HEK293T (cell line): ENCODE results near the gene FXYD7.

Source experiments
- CTCF ChIA-PET: fragments of 350-600 bp; formaldehyde crosslinking; extraction: SDS; loops from one replicate; lab custom pipeline; 2021; ENCODE audit warnings: antibody characterized with exemption, inconsistent platforms; lab: Yijun Ruan, JAX
- POLR2A ChIA-PET: fragments of 350-600 bp; formaldehyde crosslinking; extraction: SDS; loops from one replicate; lab custom pipeline; 2020; ENCODE audit warnings: antibody characterized with exemption, inconsistent platforms; lab: Yijun Ruan, JAX
- DNase-seq: peaks from one replicate; pipeline ENCODE4 v3.0.0; 2012; ENCODE audit warnings: mixed read lengths; ENCODE audit errors: extremely low spot score
- ARNT ChIP-seq: fragments of 450-650 bp; IDR thresholded peaks from 2 replicates; pipeline ENCODE4 v1.6.1; 2017; ENCODE audit warnings: mild to moderate bottlenecking
- BHLHE40 ChIP-seq: fragments of 450-650 bp; IDR thresholded peaks from 2 replicates; pipeline ENCODE4 v1.6.1; 2016; ENCODE audit warnings: mild to moderate bottlenecking, moderate library complexity, borderline replicate concordance
- CTBP1 ChIP-seq: fragments of 450-650 bp; IDR thresholded peaks from 2 replicates; pipeline ENCODE4 v1.6.1; 2016; ENCODE audit warnings: borderline replicate concordance
- ELF4 ChIP-seq: fragments of 450-650 bp; IDR thresholded peaks from 2 replicates; pipeline ENCODE4 v1.6.1; 2017; ENCODE audit warnings: antibody characterized with exemption
- FOXA1 ChIP-seq: fragments of 450-650 bp; IDR thresholded peaks from 2 replicates; pipeline ENCODE4 v1.6.1; 2016; ENCODE audit warnings: mild to moderate bottlenecking
- FOXK2 ChIP-seq: fragments of 450-650 bp; IDR thresholded peaks from 2 replicates; pipeline ENCODE4 v1.6.1; 2016; ENCODE audit warnings: mild to moderate bottlenecking
- FOXM1 ChIP-seq: fragments of 450-650 bp; IDR thresholded peaks from 2 replicates; pipeline ENCODE4 v1.6.1; 2017; ENCODE audit warnings: mild to moderate bottlenecking, borderline replicate concordance
- HDGF ChIP-seq: fragments of 450-650 bp; IDR thresholded peaks from 2 replicates; pipeline ENCODE4 v1.6.1; 2017; ENCODE audit warnings: antibody characterized with exemption, borderline replicate concordance
- L3MBTL2 ChIP-seq: fragments of 450-650 bp; conservative IDR thresholded peaks from 2 replicates; pipeline ENCODE4 v1.6.1; 2016; ENCODE audit warnings: mild to moderate bottlenecking
- LEF1 ChIP-seq: fragments of 450-650 bp; IDR thresholded peaks from 2 replicates; pipeline ENCODE4 v1.6.1; 2017; ENCODE audit warnings: mild to moderate bottlenecking, borderline replicate concordance
- NFRKB ChIP-seq: fragments of 450-650 bp; IDR thresholded peaks from 2 replicates; pipeline ENCODE4 v1.6.1; 2016; ENCODE audit warnings: mild to moderate bottlenecking, moderate library complexity
- PKNOX1 ChIP-seq: fragments of 450-650 bp; IDR thresholded peaks from 2 replicates; pipeline ENCODE4 v1.6.1; 2016
- SP1 ChIP-seq: fragments of 450-650 bp; IDR thresholded peaks from 2 replicates; pipeline ENCODE4 v1.6.1; 2017
- SUZ12 ChIP-seq: fragments of 450-650 bp; IDR thresholded peaks from 2 replicates; pipeline ENCODE4 v1.6.1; 2016; ENCODE audit warnings: mild to moderate bottlenecking
- TARDBP ChIP-seq: fragments of 450-650 bp; IDR thresholded peaks from 2 replicates; pipeline ENCODE4 v1.6.1; 2016
- ZNF384 ChIP-seq: fragments of 450-650 bp; IDR thresholded peaks from 2 replicates; pipeline ENCODE4 v1.6.1; 2016

The FXYD7 gene

GRCh38 chr19:35177377-35178274, 34.6 kb downstream of the FXYD7 start:
- CTCF ChIA-PET = no interaction called here
- TF ChIP-seq CTBP1 (no peak), BHLHE40 (no peak), SUZ12 (no peak), ZNF384 (no peak), PKNOX1 (no peak), FOXK2 (no peak), SP1 (no peak), LEF1 (no peak), TARDBP (no peak), FOXM1 (no peak), FOXA1 (no peak), ARNT (no peak), L3MBTL2 (no peak), HDGF (no peak), ELF4 (no peak), NFRKB (no peak)
- no peak for DNase-seq
- POLR2A ChIA-PET = no interaction called here

DNA sequence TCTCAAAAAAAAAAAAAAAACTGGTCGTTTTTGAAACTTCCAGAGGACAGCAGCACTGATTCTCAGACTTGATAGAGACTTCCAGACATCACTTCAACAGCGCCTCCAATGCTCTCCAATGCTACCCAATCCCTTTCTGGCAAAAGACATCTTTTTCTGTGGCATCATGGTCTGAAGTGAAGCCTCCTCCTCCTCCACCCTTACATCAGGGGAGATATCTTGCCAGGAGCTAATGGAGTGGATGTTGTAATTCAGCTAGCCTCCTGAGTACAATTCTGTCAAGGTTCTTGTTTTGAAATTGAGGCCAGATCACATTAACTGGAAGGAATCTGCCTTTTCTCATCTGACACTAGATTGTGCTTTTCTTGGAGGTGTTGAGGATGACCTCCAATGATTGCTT, 35.6 kb downstream of the FXYD7 start:
- TF ChIP-seq LEF1 = no peak
- no peak for TF ChIP-seq FOXA1
- no peak for TF ChIP-seq BHLHE40
- TF ChIP-seq L3MBTL2 = no peak
- TF ChIP-seq FOXK2 = no peak
- no peak for TF ChIP-seq PKNOX1
- no peak for TF ChIP-seq HDGF
- no peak for TF ChIP-seq FOXM1
- TF ChIP-seq CTBP1 = no peak
- CTCF ChIA-PET = no interaction called here
- no peak for DNase-seq
- POLR2A ChIA-PET = interaction anchor here (1.2 kb wide), 1 partner anchor 37 kb away, joined by 3 read pairs; no protein-coding TSS in a partner anchor

DNA sequence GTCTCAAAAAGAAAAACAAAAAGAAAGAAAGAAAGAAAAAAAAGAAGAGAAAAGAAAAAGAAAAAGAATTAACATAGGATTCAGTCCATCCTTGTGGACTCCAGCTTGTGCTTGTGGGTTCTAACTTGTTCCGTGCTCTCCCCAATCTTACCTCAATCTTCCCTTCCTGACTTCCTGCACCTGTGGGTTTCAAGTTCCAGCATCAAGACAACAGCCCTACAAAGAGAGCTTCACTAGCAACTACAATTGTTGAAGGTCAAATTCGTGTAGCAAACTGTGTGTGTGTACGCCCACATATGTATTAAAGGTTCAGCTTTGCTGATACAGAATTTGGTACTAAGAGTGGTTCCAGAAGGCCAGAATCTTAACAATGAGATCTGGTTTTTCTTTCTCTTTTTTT, 36.8 kb downstream of the FXYD7 start:
- TF ChIP-seq FOXM1 = no peak
- TF ChIP-seq NFRKB = no peak
- no peak for TF ChIP-seq FOXA1
- TF ChIP-seq L3MBTL2 = no peak
- no peak for TF ChIP-seq SP1
- POLR2A ChIA-PET = interaction anchor here (1.2 kb wide), 1 partner anchor 39 kb away, joined by 3 read pairs; no protein-coding TSS in a partner anchor
- DNase-seq = no peak
- CTCF ChIA-PET = no interaction called here

GRCh38 chr19:35181387-35181786, 38.3 kb downstream of the FXYD7 start:
- ChIA-PET CTCF (no interaction called here), POLR2A (no interaction called here)
- TF ChIP-seq ARNT = no peak
- no peak for TF ChIP-seq FOXK2
- no peak for TF ChIP-seq SUZ12
- TF ChIP-seq ELF4 = no peak
- no peak for TF ChIP-seq NFRKB
- TF ChIP-seq SP1 = no peak
- TF ChIP-seq HDGF = no peak
- TF ChIP-seq FOXA1 = no peak

DNA sequence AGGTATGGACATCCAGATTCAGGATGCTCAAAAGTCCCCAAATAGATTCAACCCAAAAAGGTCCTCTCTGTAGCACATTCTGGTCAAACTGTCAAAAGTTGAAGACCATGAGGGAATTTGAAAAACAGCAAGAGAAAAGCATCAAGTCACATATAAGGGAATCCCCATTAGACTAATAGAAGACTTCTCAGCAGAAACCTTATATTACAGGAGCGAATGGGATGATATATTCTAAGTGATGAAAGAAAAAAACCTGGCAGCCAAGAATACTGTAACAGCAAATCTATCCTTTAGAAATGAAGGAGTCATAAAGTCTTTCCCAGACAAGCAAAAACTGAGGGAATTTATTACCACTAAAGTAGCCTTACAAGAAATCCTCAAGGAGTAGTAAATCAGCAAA, 41.2 kb downstream of the FXYD7 start:
- no peak for DNase-seq
- CTCF ChIA-PET = no interaction called here

More at GRCh38 chr19:35181387-35181786, 38.3 kb downstream of the FXYD7 start:
- no peak for DNase-seq

DNA sequence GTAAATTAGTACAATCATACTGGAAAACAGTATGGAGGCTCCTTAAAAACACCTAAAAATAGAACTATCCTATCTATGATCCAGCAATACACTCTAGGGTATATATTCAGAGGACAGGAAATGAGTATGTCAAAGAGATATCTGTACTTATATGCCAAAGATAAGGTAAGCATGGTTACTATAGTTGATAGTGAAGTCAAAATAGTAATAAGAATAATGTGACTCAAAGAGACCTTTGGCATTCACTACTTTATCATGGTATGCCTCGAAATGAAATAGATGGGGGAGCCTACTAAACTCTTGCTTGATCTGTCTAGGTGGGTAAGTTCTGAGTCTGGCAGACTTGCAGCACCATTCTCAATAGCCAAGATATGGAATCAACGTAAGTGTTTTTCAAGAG, 41.8 kb downstream of the FXYD7 start:
- no peak for TF ChIP-seq FOXK2
- TF ChIP-seq CTBP1 = no peak
- TF ChIP-seq ARNT = no peak
- TF ChIP-seq BHLHE40 = no peak
- no peak for TF ChIP-seq SP1
- TF ChIP-seq FOXA1 = no peak
- TF ChIP-seq ELF4 = no peak
- TF ChIP-seq ZNF384 = no peak
- TF ChIP-seq PKNOX1 = no peak
- no peak for TF ChIP-seq LEF1
- TF ChIP-seq NFRKB = no peak
- no peak for TF ChIP-seq SUZ12
- TF ChIP-seq TARDBP = no peak
- TF ChIP-seq FOXM1 = no peak
- no peak for TF ChIP-seq L3MBTL2
- no peak for TF ChIP-seq HDGF
- no peak for DNase-seq
- CTCF ChIA-PET = no interaction called here

More for the DNA sequence above, 41.2 kb downstream of the FXYD7 start:
- POLR2A ChIA-PET = no interaction called here
- TF ChIP-seq NFRKB = no peak

More for the DNA sequence above, 41.8 kb downstream of the FXYD7 start:
- POLR2A ChIA-PET = no interaction called here
